Body of pancreas (tissue), 4 donors: ENCODE results near the gene GP1BA. TPM values are rescaled to one million over a fixed set of nuclear protein-coding genes. Genes with fewer than 3 reads are reported as not detected.
A peak's percentile ranks its signal among the peaks of the same experiment; 100 is the strongest.

Source experiments
- ATAC-seq: fragments of 150-250 bp; one replicate; pipeline ENCODE4 v1.9.1; 2016
- DNase-seq, 4 donors: peaks; one replicate each; pipeline ENCODE4 v3.0.0-alpha.2; 2019
- H3K27ac ChIP-seq, 4 donors: fragments of 200-600 bp; sonication (generic); 1 replicate in 3 of 4; 2 replicates in 1 of 4; pipeline versions ENCODE4 v1.5.1 to v1.6.1; 2016 to 2019; ENCODE audit warnings: mild to moderate bottlenecking in 1 of 4, mixed read lengths in 1 of 4, moderate library complexity in 1 of 4
- H3K27me3 ChIP-seq, 2 donors: fragments of 200-600 bp; sonication (generic); one replicate each; pipeline ENCODE4 v1.6.0; 2016; ENCODE audit warnings: mild to moderate bottlenecking in 1 of 2
- H3K36me3 ChIP-seq, 2 donors: fragments of 200-600 bp; sonication (generic); replicated peaks in 1 of 2; 2 replicates each; pipeline ENCODE4 v1.5.1; 2016; ENCODE audit warnings: low read depth in 2 of 2; ENCODE audit not compliant: insufficient read depth in 1 of 2
- H3K4me1 ChIP-seq: fragments of 200-600 bp; sonication (generic); one replicate; pipeline ENCODE4 v1.6.0; 2016
- H3K4me3 ChIP-seq, 2 donors: fragments of 200-600 bp; sonication (generic); 1 replicate in 1 of 2; 2 replicates in 1 of 2; pipeline ENCODE4 v1.5.1; 2016 to 2019
- H3K9me3 ChIP-seq, 3 donors: fragments of 200-600 bp; sonication (generic); 1 replicate in 2 of 3; 2 replicates in 1 of 3; pipeline ENCODE4 v1.5.1; 2016
- POLR2A ChIP-seq, 3 donors: fragments of 450-650 bp; IDR thresholded peaks; one replicate each; pipeline ENCODE4 v1.6.1; 2016; ENCODE audit warnings: antibody characterized with exemption in 3 of 3, mild to moderate bottlenecking in 2 of 3
- WGBS, 2 donors: methylation state at CpG; one replicate each; pipeline ENCODE4 v1.1.5; 2017; 5-methylcytosine and 5-hydroxymethylcytosine counted together
- intact Hi-C: fragments of 100-400 bp; cut with DNase I; formaldehyde crosslinking; loops from one replicate; pipeline ENCODE4 v1.15.1; 2023
- total RNA-seq, 2 donors: library from RNA; depleted of rRNA; stranded (reverse); fragments of >200 nt; gene quantifications; one replicate each; pipeline ENCODE4 v1.1.0, GENCODE V29; 2016
- TF ChIP-seq, protein P1 (sequence below), 7 experiments: fragments of 450-650 bp in 4 of 7; fragments of 200-600 bp in 3 of 7; sonication (generic) in 3 of 7; IDR thresholded peaks; one replicate each; pipeline ENCODE4 v1.5.1; 2016 to 2019; ENCODE audit warnings: antibody characterized with exemption in 7 of 7

GP1BA gene
- total RNA-seq, 2 donors from 2014 or later, result not detected

DNA sequence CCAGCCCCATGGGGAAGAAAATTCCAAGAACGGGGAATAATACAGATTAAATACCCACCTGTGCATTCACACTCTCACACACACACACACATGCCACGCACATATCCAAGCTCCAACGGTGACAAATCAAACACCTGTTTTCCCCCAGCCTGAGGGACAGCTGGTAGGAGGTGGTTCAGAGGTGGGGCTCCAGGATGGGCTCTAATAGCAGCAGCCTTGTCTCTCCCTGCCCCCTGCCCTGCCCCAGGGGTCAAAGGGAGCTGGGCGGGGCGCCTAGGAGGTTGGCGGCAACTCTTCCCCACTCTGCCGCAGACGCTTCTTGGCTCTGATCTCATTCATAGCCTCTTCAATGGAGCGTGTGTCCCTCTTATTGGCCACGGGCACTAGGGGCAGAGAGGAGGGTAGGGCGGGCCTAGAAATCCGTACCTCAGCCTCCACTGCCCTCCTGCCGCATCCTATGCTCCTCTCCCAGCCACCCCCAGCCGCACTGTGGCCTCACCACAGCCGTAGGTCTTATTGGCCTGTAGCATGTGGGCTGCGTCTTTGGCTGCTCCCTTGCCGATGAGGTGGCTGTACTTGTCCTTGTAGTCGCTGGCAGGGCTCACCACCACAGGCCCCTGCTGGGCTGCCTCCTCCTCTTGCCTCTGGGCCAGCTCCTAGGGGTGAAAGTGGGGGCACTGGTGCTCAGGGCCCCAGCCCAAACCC lies 27.3 kb downstream of the GP1BA start:
- no peaks in the 10 kb centered on the region for H3K9me3 ChIP-seq
- no peak overlapping the region for H3K27ac ChIP-seq
- peaks cover 0 to 8% of the 10 kb centered on the region in 2 donors for H3K36me3 ChIP-seq
- TF ChIP-seq, protein P1, sequence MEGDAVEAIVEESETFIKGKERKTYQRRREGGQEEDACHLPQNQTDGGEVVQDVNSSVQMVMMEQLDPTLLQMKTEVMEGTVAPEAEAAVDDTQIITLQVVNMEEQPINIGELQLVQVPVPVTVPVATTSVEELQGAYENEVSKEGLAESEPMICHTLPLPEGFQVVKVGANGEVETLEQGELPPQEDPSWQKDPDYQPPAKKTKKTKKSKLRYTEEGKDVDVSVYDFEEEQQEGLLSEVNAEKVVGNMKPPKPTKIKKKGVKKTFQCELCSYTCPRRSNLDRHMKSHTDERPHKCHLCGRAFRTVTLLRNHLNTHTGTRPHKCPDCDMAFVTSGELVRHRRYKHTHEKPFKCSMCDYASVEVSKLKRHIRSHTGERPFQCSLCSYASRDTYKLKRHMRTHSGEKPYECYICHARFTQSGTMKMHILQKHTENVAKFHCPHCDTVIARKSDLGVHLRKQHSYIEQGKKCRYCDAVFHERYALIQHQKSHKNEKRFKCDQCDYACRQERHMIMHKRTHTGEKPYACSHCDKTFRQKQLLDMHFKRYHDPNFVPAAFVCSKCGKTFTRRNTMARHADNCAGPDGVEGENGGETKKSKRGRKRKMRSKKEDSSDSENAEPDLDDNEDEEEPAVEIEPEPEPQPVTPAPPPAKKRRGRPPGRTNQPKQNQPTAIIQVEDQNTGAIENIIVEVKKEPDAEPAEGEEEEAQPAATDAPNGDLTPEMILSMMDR (IDR thresholded peaks at IDR 0.05), result no peak
- TF ChIP-seq POLR2A (IDR thresholded peaks at IDR 0.05), result no peak
- intact Hi-C loops, result no loop called here
- no peak overlapping the region for H3K4me3 ChIP-seq
- no peaks in the 10 kb centered on the region for H3K27me3 ChIP-seq
- 85% methylated on average over 5 to 14 of the region's 18 CpGs for whole genome bisulfite sequencing, 2 donors
- ATAC-seq (no peak), DNase-seq (no peak)
- no peaks in the 10 kb centered on the region for H3K4me1 ChIP-seq

DNA sequence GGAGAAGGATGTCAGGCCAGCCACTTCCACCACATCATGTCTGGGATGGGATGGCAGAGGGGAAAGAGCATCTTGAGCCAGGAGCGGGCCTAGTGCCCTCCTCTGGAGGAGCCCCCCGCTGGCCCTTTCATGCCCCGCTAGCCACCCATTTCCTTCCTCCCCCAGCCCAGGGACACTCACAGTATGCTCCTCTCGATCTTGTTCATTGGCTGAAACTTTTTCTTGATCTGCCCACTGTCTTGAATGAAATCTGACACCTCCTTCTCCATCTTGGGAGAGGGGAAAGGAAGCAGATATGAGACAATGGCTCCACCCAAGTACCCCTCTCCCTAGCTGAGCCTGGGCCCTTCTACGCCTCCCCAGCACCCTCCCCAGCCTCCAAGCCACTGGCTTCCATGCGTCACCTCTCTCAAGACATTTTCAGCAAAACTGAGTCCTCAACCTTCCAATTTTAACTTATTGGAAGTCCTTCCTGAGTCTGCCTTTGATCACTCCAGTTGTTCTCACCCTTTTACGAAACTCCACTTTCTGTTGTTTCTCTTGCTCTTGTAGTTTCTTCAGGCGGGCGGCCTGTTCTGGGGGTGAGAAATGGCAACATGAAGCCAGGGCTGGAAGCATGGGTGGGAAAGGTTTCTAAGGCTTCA lies 28.3 kb downstream of the GP1BA start:
- WGBS, 2 donors, result 80 to 90% methylated on average over 9 of the region's 9 CpGs
- H3K27ac ChIP-seq, result no peak overlapping the region
- ATAC-seq (no peak), DNase-seq (no peak)
- H3K27me3 ChIP-seq, result no peaks in the 10 kb centered on the region
- intact Hi-C loops, result no loop called here
- H3K4me1 ChIP-seq, result no peaks in the 10 kb centered on the region
- TF ChIP-seq, protein P1 (IDR thresholded peaks at IDR 0.05), result no peak
- no peak for TF ChIP-seq POLR2A (IDR thresholded peaks at IDR 0.05)
- H3K9me3 ChIP-seq, result no peaks in the 10 kb centered on the region
- H3K36me3 ChIP-seq, result peaks cover 0 to 8% of the 10 kb centered on the region in 2 donors
- H3K4me3 ChIP-seq, result no peak overlapping the region

DNA sequence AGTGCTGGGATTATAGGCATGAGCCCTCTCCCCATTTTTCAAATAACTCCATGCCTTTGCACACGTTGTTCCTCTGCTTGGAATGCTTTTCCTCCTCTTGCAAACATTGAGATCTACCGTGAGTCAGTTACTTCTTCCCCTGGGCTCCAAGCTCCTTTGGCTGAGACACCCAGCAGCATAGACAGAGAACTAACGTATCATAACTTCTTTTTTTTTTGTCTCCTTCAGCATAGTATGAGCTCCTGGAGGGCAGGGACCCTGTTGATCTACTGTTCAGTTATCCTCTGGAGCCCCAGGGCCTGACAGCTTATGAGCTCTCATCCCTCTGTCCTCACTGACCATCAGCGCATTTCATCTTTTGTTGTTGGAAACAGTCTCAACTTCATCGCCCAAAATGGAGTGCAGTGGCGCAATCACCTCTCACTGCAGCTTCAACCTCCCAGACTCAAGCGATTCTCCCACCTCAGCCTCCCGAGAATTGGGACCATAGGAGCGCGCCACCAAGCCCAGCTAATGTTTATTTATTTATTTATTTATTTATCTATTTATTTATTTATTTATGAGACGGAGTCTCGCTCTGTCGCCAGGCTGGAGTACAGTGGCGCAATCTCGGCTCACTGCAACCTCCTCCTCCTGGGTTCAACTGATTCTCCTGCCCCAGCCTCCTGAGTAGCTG lies 33.4 kb downstream of the GP1BA start:
- Histone ChIP-seq H3K4me3 (no peak overlapping the region), H3K9me3 (no peaks in the 10 kb centered on the region), H3K36me3 (peaks cover 0 to under 1% of the 10 kb centered on the region in 2 donors), H3K4me1 (peaks cover 23% of the 10 kb centered on the region), H3K27me3 (no peaks in the 10 kb centered on the region), H3K27ac (peak overlapping the region in 3 of 4 donors; percentile 89 to 95 (median 94))
- TF ChIP-seq POLR2A (IDR thresholded peaks at IDR 0.05), result no peak
- TF ChIP-seq, protein P1 (IDR thresholded peaks at IDR 0.05), result no peak
- no peak for DNase-seq
- ATAC-seq, result no peak
- intact Hi-C loops, result no loop called here
- WGBS, 2 donors, result 91 to 94% methylated on average over 15 of the region's 15 CpGs

DNA sequence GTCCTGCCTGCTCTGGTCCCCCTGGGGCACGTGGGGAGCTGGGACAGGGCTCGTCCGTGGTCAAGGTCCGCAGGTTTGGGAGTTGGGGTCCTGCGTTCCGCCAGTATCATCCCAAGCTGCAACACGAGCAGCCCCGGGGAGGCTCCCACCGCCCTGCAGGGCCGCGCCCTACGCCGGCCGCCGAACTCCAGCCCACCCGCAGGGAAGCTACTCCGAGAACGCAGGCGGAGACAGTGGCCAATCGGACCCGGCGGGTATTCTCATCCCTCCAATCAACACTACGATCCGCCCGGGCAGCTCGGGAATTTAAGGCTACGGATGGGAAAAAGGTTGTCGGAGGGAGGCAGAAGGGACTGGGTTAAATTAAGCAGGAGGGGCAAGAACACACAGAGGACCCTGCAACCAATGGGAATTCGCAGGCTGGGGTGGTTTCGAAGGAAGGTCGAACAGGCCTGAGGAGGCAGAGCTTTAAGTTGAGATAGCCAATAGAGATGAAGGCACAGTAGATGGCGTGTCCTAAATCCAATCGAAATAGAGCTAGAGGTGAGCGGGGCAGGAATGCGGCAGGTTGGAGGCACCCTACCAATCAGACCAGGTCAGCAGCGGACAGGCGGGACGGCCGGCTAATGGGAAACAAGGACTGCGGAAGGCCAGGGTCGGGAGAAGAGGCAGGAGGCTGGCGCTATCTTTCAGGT lies 34.9 kb downstream of the GP1BA start:
- peak in 1 of 3 donors; percentile 23 for TF ChIP-seq POLR2A (IDR thresholded peaks at IDR 0.05)
- TF ChIP-seq, protein P1 (IDR thresholded peaks at IDR 0.05), result peak in 1 of 7 experiments; percentile 10
- 1% methylated on average over 27 to 42 of the region's 42 CpGs for WGBS, 2 donors
- DNase-seq (peak; percentile 98 to 100 (median 98)), ATAC-seq (peak; percentile 90)
- Histone ChIP-seq H3K4me3 (peak overlapping the region; percentile 59 to 71), H3K27ac (peak overlapping the region; percentile 89 to 98 (median 94)), H3K27me3 (no peaks in the 10 kb centered on the region), H3K36me3 (no peaks in the 10 kb centered on the region), H3K4me1 (peaks cover 23% of the 10 kb centered on the region), H3K9me3 (no peaks in the 10 kb centered on the region)
- intact Hi-C loops, result no loop called here
